Measurements from ENCODE around the gene PITX1.

GRCh38 chr5:135055396-135055795, 21.4 kb upstream of the PITX1 start:
- TF ChIP-seq CTCF (IDR thresholded peaks at IDR 0.05) (no peak), POLR2A (IDR thresholded peaks at IDR 0.05) (no peak)
